Measurements from ENCODE around the gene GPR107. TPM values are rescaled to one million over a fixed set of nuclear protein-coding genes. Genes with fewer than 3 reads are reported as not detected.

The GPR107 gene
- total and polyA plus RNA-seq, 2 experiments from 2014 or later, result 6.2 to 30.7 TPM

- H3F3A ChIP-seq (replicated peaks; ENCODE audit: low read depth), result 0 out of 2 replicates have a peak, but pooled peaks cover 2% of the 10 kb centered on the region
- no peak for DNase-seq (ENCODE audit: low spot score)
- no peak for ATAC-seq
- no peaks in the 10 kb centered on the region for H3K36me3 ChIP-seq (ENCODE audit: insufficient read depth)
- H3K4me1 ChIP-seq (ENCODE audit: insufficient read depth), result peaks cover 9% of the 10 kb centered on the region
- Mint-ChIP-seq H3K27ac (no peak overlapping the region), H3K9me3 (no peaks in the 10 kb centered on the region), H3K4me1 (peaks cover 20% of the 10 kb centered on the region), H3K36me3 (ENCODE audit: low read depth) (no peaks in the 10 kb centered on the region), H3K4me3 (no peak overlapping the region), H3K27me3 (ENCODE audit: insufficient read depth, low read depth, poor library complexity) (peaks cover 15% of the 10 kb centered on the region)
- no peak overlapping the region for H3K27ac ChIP-seq (ENCODE audit: low read depth)
- 0 out of 2 replicates have a peak, but pooled peaks cover 3% of the 10 kb centered on the region for H3K9me2 ChIP-seq (ENCODE audit: insufficient read depth)
- no peak overlapping the region for H3K4me2 ChIP-seq
- H3K4me3 ChIP-seq, result no peak overlapping the region
- H3K79me2 ChIP-seq (replicated peaks; ENCODE audit: insufficient read depth), result no peaks in the 10 kb centered on the region
- no peak for TF ChIP-seq POLR2AphosphoS5 (IDR thresholded peaks at IDR 0.05; ENCODE audit: low read depth)
- TF ChIP-seq JUNB (IDR thresholded peaks at IDR 0.05; ENCODE audit: unreplicated experiment), result no peak
- no peak for TF ChIP-seq ZNF114 (CRISPR knock-in tag; IDR thresholded peaks at IDR 0.05)
- TF ChIP-seq ETS1 (IDR thresholded peaks at IDR 0.05), result no peak
- no peak for TF ChIP-seq STAT1 (IDR thresholded peaks at IDR 0.05; ENCODE audit: unreplicated experiment)
- TF ChIP-seq ZNF462 (CRISPR knock-in tag; IDR thresholded peaks at IDR 0.05), result no peak
- TF ChIP-seq CTCF (conservative IDR thresholded peaks at IDR 0.05; ENCODE audit: low read depth in 2 of 2), result no peak
- TF ChIP-seq CREB1 (CRISPR knock-in tag; IDR thresholded peaks at IDR 0.05; ENCODE audit: low read depth), result no peak
- TF ChIP-seq ZNF331 (CRISPR knock-in tag; IDR thresholded peaks at IDR 0.05; ENCODE audit: low read depth), result no peak
- TF ChIP-seq EZH2phosphoT487 (IDR thresholded peaks at IDR 0.05; ENCODE audit: unreplicated experiment), result no peak
- no peak for TF ChIP-seq NANOG (IDR thresholded peaks at IDR 0.05; ENCODE audit: borderline replicate concordance)
- no peak for TF ChIP-seq EZH2 (IDR thresholded peaks at IDR 0.05; ENCODE audit: low read depth, unreplicated experiment)
- no peak for TF ChIP-seq REST (IDR thresholded peaks at IDR 0.05; ENCODE audit: unreplicated experiment)
- H4K20me1 ChIP-seq (replicated peaks; ENCODE audit: insufficient read depth), result no peaks in the 10 kb centered on the region
- H3K27me3 ChIP-seq (ENCODE audit: insufficient read depth), result no peaks in the 10 kb centered on the region
- no peak overlapping the region for H2AFZ ChIP-seq
Measured at GRCh38 chr9:130145658-130146057, 92.0 kb downstream of the GPR107 start.

Data from GM23338 (cell line).